H1 (cell line): ENCODE data around the gene PPA2. TPM values are rescaled to one million over a fixed set of nuclear protein-coding genes. Genes with fewer than 3 reads are reported as not detected.

Experiments
- ASH2L ChIP-seq: fragments of 200-600, 300-600 bp; sonication (generic); IDR thresholded peaks from one replicate; pipeline ENCODE4 v1.7.1; 2017; ENCODE audit warnings: low read length
- ATF2 ChIP-seq: IDR thresholded peaks from 2 replicates; pipeline ENCODE4 v1.6.1; 2012; ENCODE audit warnings: low read length, inconsistent platforms
- BACH1 ChIP-seq: IDR thresholded peaks from 2 replicates; pipeline ENCODE4 v1.6.1; 2012; ENCODE audit warnings: low read length, improper control_type of control experiment
- CHD2 ChIP-seq: IDR thresholded peaks from 2 replicates; pipeline ENCODE4 v1.6.1; 2012; ENCODE audit warnings: low read length, improper control_type of control experiment
- CTBP2 ChIP-seq: IDR thresholded peaks from 2 replicates; pipeline ENCODE4 v1.7.0; 2011; ENCODE audit warnings: borderline replicate concordance, mild to moderate bottlenecking, moderate library complexity, mixed read lengths, low read length; ENCODE audit not compliant: insufficient read depth, insufficient read length
- E2F6 ChIP-seq: IDR thresholded peaks from 2 replicates; pipeline ENCODE4 v1.6.1; 2012; ENCODE audit warnings: inconsistent platforms
- EGR1 ChIP-seq: IDR thresholded peaks from 2 replicates; pipeline ENCODE4 v1.6.1; 2011; ENCODE audit warnings: low read depth, low read length, borderline replicate concordance
- EZH2 ChIP-seq: fragments of 200-600 bp; sonication (generic); IDR thresholded peaks from 2 replicates; pipeline ENCODE4 v1.7.1; 2012; ENCODE audit warnings: low read depth, mild to moderate bottlenecking, moderate library complexity, low read length, inconsistent platforms; ENCODE audit not compliant: severe bottlenecking
- FOSL1 ChIP-seq: IDR thresholded peaks from 2 replicates; pipeline ENCODE4 v1.6.1; 2011; ENCODE audit warnings: mild to moderate bottlenecking, low read depth, low read length, moderate library complexity; ENCODE audit not compliant: insufficient read depth
- KDM4A ChIP-seq: IDR thresholded peaks from one replicate; pipeline ENCODE4 v1.7.1; 2012; ENCODE audit warnings: low read depth, mild to moderate bottlenecking, moderate library complexity, low read length, inconsistent platforms; ENCODE audit not compliant: severe bottlenecking
- KDM5A ChIP-seq: fragments of 200-600 bp; IDR thresholded peaks from 2 replicates; pipeline ENCODE4 v1.7.1; 2012; ENCODE audit warnings: mild to moderate bottlenecking, low read length, inconsistent platforms, mixed read lengths
- NRF1 ChIP-seq: IDR thresholded peaks from 2 replicates; pipeline ENCODE4 v1.6.1; 2011; ENCODE audit warnings: mild to moderate bottlenecking, low read depth, low read length, improper control_type of control experiment
- POLR2AphosphoS5 ChIP-seq: IDR thresholded peaks from 2 replicates; pipeline ENCODE4 v1.6.1; 2011; ENCODE audit warnings: low read depth, low read length
- RNF2 ChIP-seq: fragments of 200-900, 300-1000 bp; sonication (generic); IDR thresholded peaks from 2 replicates; pipeline ENCODE4 v1.7.1; 2016; ENCODE audit warnings: borderline replicate concordance, low read depth, mild to moderate bottlenecking, antibody characterized with exemption, low read length; ENCODE audit not compliant: poor library complexity, severe bottlenecking; ENCODE audit errors: missing control alignments
- SAP30 ChIP-seq: fragments of 300-600 bp; sonication (generic); IDR thresholded peaks from 2 replicates; pipeline ENCODE4 v1.7.1; 2012; ENCODE audit warnings: low read length, moderate library complexity, mild to moderate bottlenecking, inconsistent platforms; ENCODE audit not compliant: insufficient read depth, insufficient replicate concordance
- SIN3A ChIP-seq, 2 experiments: IDR thresholded peaks in 1 of 2; conservative IDR thresholded peaks in 1 of 2; 2 replicates each; pipeline ENCODE4 v1.6.1; 2011 to 2012; ENCODE audit warnings: low read length in 2 of 2, improper control_type of control experiment in 1 of 2, low read depth in 1 of 2, mild to moderate bottlenecking in 1 of 2
- SIRT6 ChIP-seq: IDR thresholded peaks from one replicate; pipeline ENCODE4 v1.7.1; 2012; ENCODE audit warnings: low read length, inconsistent platforms
- SRF ChIP-seq: IDR thresholded peaks from 2 replicates; pipeline ENCODE4 v1.6.1; 2011; ENCODE audit warnings: mild to moderate bottlenecking, low read depth, low read length, moderate library complexity
- SUZ12 ChIP-seq: fragments of 200-600 bp; sonication (generic); IDR thresholded peaks from 2 replicates; pipeline ENCODE4 v1.6.1; 2012; ENCODE audit warnings: mild to moderate bottlenecking, inconsistent platforms, low read length, moderate library complexity, mixed read lengths
- TAF7 ChIP-seq: optimal IDR thresholded peaks from 2 replicates; pipeline ENCODE3; 2011; ENCODE audit warnings: low read depth, mild to moderate bottlenecking, inconsistent platforms, low read length, moderate library complexity, borderline replicate concordance
- TBP ChIP-seq: IDR thresholded peaks from 2 replicates; pipeline ENCODE4 v1.6.1; 2011; ENCODE audit warnings: low read depth, low read length, improper control_type of control experiment
- polyA plus RNA-seq, 7 experiments: library from polyadenylated mRNA; depleted of rRNA in 3 of 7; stranded (reverse) in 5 of 7; unstranded in 2 of 7; fragments of >200 nt in 5 of 7; fragments of 200-250 nt in 2 of 7; gene quantifications; 1 replicate in 5 of 7; 2 replicates in 1 of 7; 4 replicates in 1 of 7; pipeline versions ENCODE4 v1.2.1 to v1.2.3, GENCODE V29; 2011 to 2013; ENCODE audit warnings: missing spikeins in 2 of 7, mixed read lengths in 2 of 7
- total RNA-seq: library from RNA; stranded (reverse); fragmentation: NEBNext Ultra II Directional; extraction: Animal tissue kit (Norgen Biotek cat#: 25700); gene quantifications from 2 replicates; pipeline ENCODE4 v1.2.1, GENCODE V29; 2021

Gene PPA2
- total and polyA plus RNA-seq, 2 of the 8 experiments (the other 6 are each of a cell fraction or from before 2014, with no cell fraction given) = 24.9 to 62.7 TPM

GRCh38 chr4:105473324-105474098 is at the start of gene PPA2 (continued):
- TF ChIP-seq E2F6 = peak; percentile 83
- TF ChIP-seq RNF2 = no peak
- peak; percentile 94 for TF ChIP-seq ASH2L
- TF ChIP-seq POLR2AphosphoS5 = peak; percentile 84
- TF ChIP-seq NRF1 = no peak
- peak; percentile 10; the same call in 1 of the 2 replicates for TF ChIP-seq EGR1
- TF ChIP-seq BACH1 = no peak
- TF ChIP-seq SIN3A (conservative IDR thresholded peaks at IDR 0.05 in 1 of 2, IDR thresholded peaks at IDR 0.05 in 1 of 2; ENCODE audit: low read depth in 1 of 2, low read length in 2 of 2) = no peak
- peak; percentile 95 for TF ChIP-seq KDM4A
- no peak for TF ChIP-seq SIRT6
- no peak for TF ChIP-seq ATF2
- no peak for TF ChIP-seq FOSL1
- TF ChIP-seq KDM5A = no peak
- no peak for TF ChIP-seq SRF
- no peak for TF ChIP-seq CTBP2
- TF ChIP-seq SAP30 = no peak
- no peak for TF ChIP-seq EZH2
- no peak for TF ChIP-seq TAF7
- TF ChIP-seq SUZ12 = no peak
- peak; percentile 82 for TF ChIP-seq TBP
- no peak for TF ChIP-seq CHD2
